ENCODE results near the gene SLC30A2.

- TF ChIP-seq CTCF (IDR thresholded peaks at IDR 0.05; ENCODE audit: insufficient read depth, low read length) (no peak), POLR2AphosphoS5 (IDR thresholded peaks at IDR 0.05; ENCODE audit: low read depth) (no peak)
These were observed 22.1 kb downstream of the SLC30A2 start for GRCh38 chr1:26023826-26024225.

Measured in HL-60 (cell line).